Measurements from ENCODE around the gene TCF19. TPM values are rescaled to one million over a fixed set of nuclear protein-coding genes. Genes with fewer than 3 reads are reported as not detected.

The TCF19 gene
- total and polyA plus RNA-seq, 2 donors (not counting 1 experiment from before 2014, with no cell fraction given), result 10.0 to 10.4 TPM

- ATAC-seq (ENCODE audit: low read depth) (peak; percentile 55), DNase-seq (peak; percentile 86)
- Histone ChIP-seq H3K27ac (ENCODE audit: low read length in 2 of 2) (peak overlapping the region; percentile 94 to 95), H4K20me1 (ENCODE audit: control insufficient read depth, insufficient read depth, low read length, poor library complexity, severe bottlenecking) (no peaks in the 10 kb centered on the region), H3K4me1 (ENCODE audit: control insufficient read depth in 2 of 2, insufficient read depth in 2 of 2, low read length in 2 of 2) (peaks cover 21 to 54% of the 10 kb centered on the region in 2 donors), H3K4me3 (ENCODE audit: control extremely low read depth in 1 of 5, extremely low read depth in 1 of 5, insufficient read depth in 1 of 5, low read depth in 2 of 5, low read length in 4 of 5) (peak overlapping the region; percentile 52 to 96 (median 75)), H3K9me3 (ENCODE audit: control extremely low read depth in 1 of 3, control insufficient read depth in 2 of 3, insufficient read depth in 1 of 3, low read length in 2 of 3) (no peaks in the 10 kb centered on the region), H3K4me2 (replicated peaks; ENCODE audit: low read depth, low read length, poor library complexity, severe bottlenecking) (peak overlapping the region; percentile 75), H2AFZ (ENCODE audit: insufficient read depth, low read depth, low read length, poor library complexity, severe bottlenecking) (peak overlapping the region; percentile 73), H3K36me3 (replicated peaks in 1 of 2; ENCODE audit: control extremely low read depth in 1 of 2, control insufficient read depth in 1 of 2, extremely low read depth in 1 of 2, insufficient read depth in 2 of 2, low read length in 1 of 2) (no peaks in the 10 kb centered on the region), H3K79me2 (ENCODE audit: control insufficient read depth, insufficient read depth, low read length) (peaks cover 2% of the 10 kb centered on the region), H3K27me3 (replicated peaks in 1 of 4; ENCODE audit: control extremely low read depth in 1 of 4, control insufficient read depth in 3 of 4, insufficient read depth in 4 of 4, low read length in 3 of 4) (no peaks in the 10 kb centered on the region), H3K9ac (ENCODE audit: low read length) (peak overlapping the region; percentile 69)
- no peaks in the 10 kb centered on the region for H3K27me3 Mint-ChIP-seq
- intact Hi-C loops (cut with micrococcal nuclease), result no loop called here
- TF ChIP-seq EZH2 (IDR thresholded peaks at IDR 0.05; ENCODE audit: borderline replicate concordance, insufficient read depth, low read depth, low read length, poor library complexity, severe bottlenecking), result no peak
- TF ChIP-seq CTCF (IDR thresholded peaks at IDR 0.05), result no peak
- peak overlapping the region; percentile 97 for H3K4me3 Mint-ChIP-seq
- CTCF ChIA-PET, result interaction anchor here (0.6 to 2.1 kb wide), 5 partner anchors 11 to 351 kb away, joined by 3 to 13 read pairs (median 4); no protein-coding TSS in a partner anchor
- POLR2A ChIA-PET, result interaction anchor here (0.7 to 2.1 kb wide), 6 partner anchors 8 to 164 kb away, joined by 3 to 10 read pairs (median 6); no protein-coding TSS in a partner anchor
- peak overlapping the region; percentile 97 for H3K27ac Mint-ChIP-seq
- peaks cover 50% of the 10 kb centered on the region for H3K4me1 Mint-ChIP-seq
- 0% methylated on average over 2 of the region's 5 CpGs for WGBS (ENCODE audit: insufficient coverage)
- no peaks in the 10 kb centered on the region for H3K9me3 Mint-ChIP-seq (ENCODE audit: insufficient read depth)
These were observed 45.1 kb downstream of the TCF19 start for GRCh38 chr6:31203345-31203979.

- DNase-seq (no peak), ATAC-seq (ENCODE audit: low read depth) (no peak)
- WGBS (ENCODE audit: insufficient coverage), result 100% methylated on average over 4 of the region's 4 CpGs
- Histone ChIP-seq H3K27ac (ENCODE audit: low read length in 2 of 2) (peak overlapping the region; percentile 94 to 95), H3K4me2 (replicated peaks; ENCODE audit: low read depth, low read length, poor library complexity, severe bottlenecking) (peak overlapping the region; percentile 75), H3K9ac (ENCODE audit: low read length) (no peak overlapping the region), H3K4me3 (ENCODE audit: control extremely low read depth in 1 of 5, extremely low read depth in 1 of 5, insufficient read depth in 1 of 5, low read depth in 2 of 5, low read length in 4 of 5) (peak overlapping the region in 1 of 5 experiments; percentile 63), H3K4me1 (ENCODE audit: control insufficient read depth in 2 of 2, insufficient read depth in 2 of 2, low read length in 2 of 2) (peaks cover 21 to 41% of the 10 kb centered on the region in 2 donors), H3K36me3 (replicated peaks in 1 of 2; ENCODE audit: control extremely low read depth in 1 of 2, control insufficient read depth in 1 of 2, extremely low read depth in 1 of 2, insufficient read depth in 2 of 2, low read length in 1 of 2) (no peaks in the 10 kb centered on the region), H3K79me2 (ENCODE audit: control insufficient read depth, insufficient read depth, low read length) (no peaks in the 10 kb centered on the region), H4K20me1 (ENCODE audit: control insufficient read depth, insufficient read depth, low read length, poor library complexity, severe bottlenecking) (no peaks in the 10 kb centered on the region), H2AFZ (ENCODE audit: insufficient read depth, low read depth, low read length, poor library complexity, severe bottlenecking) (no peak overlapping the region), H3K27me3 (replicated peaks in 1 of 4; ENCODE audit: control extremely low read depth in 1 of 4, control insufficient read depth in 3 of 4, insufficient read depth in 4 of 4, low read length in 3 of 4) (no peaks in the 10 kb centered on the region), H3K9me3 (ENCODE audit: control extremely low read depth in 1 of 3, control insufficient read depth in 2 of 3, insufficient read depth in 1 of 3, low read length in 2 of 3) (no peaks in the 10 kb centered on the region)
- Mint-ChIP-seq H3K27me3 (no peaks in the 10 kb centered on the region), H3K4me3 (peak overlapping the region; percentile 57), H3K4me1 (peaks cover 39% of the 10 kb centered on the region), H3K27ac (peak overlapping the region; percentile 97), H3K9me3 (ENCODE audit: insufficient read depth) (no peaks in the 10 kb centered on the region)
- TF ChIP-seq EZH2 (IDR thresholded peaks at IDR 0.05; ENCODE audit: borderline replicate concordance, insufficient read depth, low read depth, low read length, poor library complexity, severe bottlenecking) (no peak), CTCF (IDR thresholded peaks at IDR 0.05) (no peak)
- POLR2A ChIA-PET, result interaction anchor here (0.7 kb wide), 1 partner anchor 103 kb away, joined by 3 read pairs; no protein-coding TSS in a partner anchor
- intact Hi-C loops (cut with micrococcal nuclease), result loop anchor here (1.0 kb wide), 1 partner anchor 68 kb away; the partner anchor contains the start of gene HLA-C
- CTCF ChIA-PET, result interaction anchor here (1.0 to 1.3 kb wide), 2 partner anchors 8 to 193 kb away, joined by 3 read pairs; no protein-coding TSS in a partner anchor
These were observed 46.4 kb downstream of the TCF19 start for GRCh38 chr6:31204751-31205145.
